Loucy (cell line): ENCODE results near the gene DRC7.

ENCODE experiments used
- H2AFZ ChIP-seq: fragments of 200-600 bp; sonication (generic); 2 replicates; pipeline ENCODE4 v1.6.0; 2016; ENCODE audit warnings: antibody characterized with exemption, mild to moderate bottlenecking, low read length, moderate library complexity
- H3F3A ChIP-seq: fragments of 200-600 bp; 2 replicates; pipeline ENCODE4 v1.6.0; 2016; ENCODE audit warnings: antibody characterized with exemption, low read depth, mild to moderate bottlenecking
- H3K27me3 ChIP-seq: fragments of 200-600 bp; sonication (generic); 2 replicates; pipeline ENCODE4 v1.6.1; 2014; ENCODE audit warnings: low read length, mild to moderate bottlenecking; ENCODE audit not compliant: insufficient read depth, poor library complexity, severe bottlenecking
- H3K36me3 ChIP-seq: fragments of 200-600 bp; sonication (generic); 2 replicates; pipeline ENCODE4 v1.6.1; 2016; ENCODE audit warnings: low read length; ENCODE audit not compliant: insufficient read depth
- H3K4me1 ChIP-seq: fragments of 200-600 bp; sonication (generic); 2 replicates; pipeline ENCODE4 v1.5.1; 2014; ENCODE audit warnings: low read length, mild to moderate bottlenecking; ENCODE audit not compliant: insufficient read depth, poor library complexity, severe bottlenecking
- H3K4me2 ChIP-seq: fragments of 200-600 bp; sonication (generic); 2 replicates; pipeline ENCODE4 v1.6.0; 2014; ENCODE audit warnings: antibody characterized with exemption, low read length, low read depth, mild to moderate bottlenecking; ENCODE audit not compliant: poor library complexity, severe bottlenecking
- H3K4me3 ChIP-seq: fragments of 200-600 bp; sonication (generic); 2 replicates; pipeline ENCODE4 v1.5.1; 2014; ENCODE audit warnings: low read length, mild to moderate bottlenecking, mixed read lengths; ENCODE audit not compliant: poor library complexity, severe bottlenecking
- H3K79me2 ChIP-seq: fragments of 200-600 bp; sonication (generic); 2 replicates; pipeline ENCODE4 v1.6.1; 2014; ENCODE audit warnings: low read length; ENCODE audit not compliant: insufficient read depth
- H3K9ac ChIP-seq: fragments of 200-600 bp; sonication (generic); 2 replicates; pipeline ENCODE4 v1.6.0; 2014; ENCODE audit warnings: mild to moderate bottlenecking, low read depth, low read length, moderate library complexity; ENCODE audit not compliant: poor library complexity, severe bottlenecking
- H3K9me2 ChIP-seq: fragments of 200-600 bp; sonication (generic); replicated peaks from 2 replicates; pipeline ENCODE4 v1.6.1; 2016; ENCODE audit warnings: low read depth, low read length, mixed read lengths
- H3K9me3 ChIP-seq: fragments of 200-600 bp; sonication (generic); 2 replicates; pipeline ENCODE4 v1.6.1; 2014; ENCODE audit warnings: mild to moderate bottlenecking, antibody characterized with exemption, low read length, low read depth; ENCODE audit not compliant: insufficient read depth
- H4K20me1 ChIP-seq: fragments of 200-600 bp; sonication (generic); 2 replicates; pipeline ENCODE4 v1.6.0; 2014; ENCODE audit warnings: antibody characterized with exemption, low read length, mild to moderate bottlenecking; ENCODE audit not compliant: insufficient read depth, poor library complexity, severe bottlenecking
- CTCF ChIP-seq: fragments of 200-600 bp; sonication (generic); conservative IDR thresholded peaks from 2 replicates; pipeline ENCODE4 v1.5.1; 2014; ENCODE audit warnings: mild to moderate bottlenecking, antibody characterized with exemption, low read length
- EZH2phosphoT487 ChIP-seq: fragments of 200-600 bp; IDR thresholded peaks from 2 replicates; pipeline ENCODE4 v1.6.1; 2018; ENCODE audit warnings: antibody characterized with exemption, mild to moderate bottlenecking, moderate library complexity, borderline replicate concordance

Gene DRC7

GRCh38 chr16:57764006-57764340 lies 69.4 kb downstream of the DRC7 start:
- no peak overlapping the region for H3K9ac ChIP-seq

GRCh38 chr16:57764341-57765159 lies 69.9 kb downstream of the DRC7 start:
- Histone ChIP-seq H3K4me2 (no peak overlapping the region), H3K27me3 (no peaks in the 10 kb centered on the region), H3K36me3 (no peaks in the 10 kb centered on the region), H2AFZ (no peak overlapping the region), H3K9me3 (no peaks in the 10 kb centered on the region), H3K4me1 (peaks cover 4% of the 10 kb centered on the region), H3K79me2 (no peaks in the 10 kb centered on the region), H3F3A (no peaks in the 10 kb centered on the region), H4K20me1 (no peaks in the 10 kb centered on the region), H3K9me2 (no peaks in the 10 kb centered on the region), H3K9ac (no peak overlapping the region), H3K4me3 (no peak overlapping the region)
- no peak for TF ChIP-seq EZH2phosphoT487
- no peak for TF ChIP-seq CTCF

More at GRCh38 chr16:57764006-57764340, 69.4 kb downstream of the DRC7 start:
- TF ChIP-seq CTCF (no peak), EZH2phosphoT487 (no peak)
- Histone ChIP-seq H3K9me3 (no peaks in the 10 kb centered on the region), H3K79me2 (no peaks in the 10 kb centered on the region), H3K36me3 (no peaks in the 10 kb centered on the region), H3K4me2 (no peak overlapping the region), H3F3A (no peaks in the 10 kb centered on the region), H3K4me1 (peaks cover 4% of the 10 kb centered on the region), H2AFZ (no peak overlapping the region), H4K20me1 (no peaks in the 10 kb centered on the region), H3K27me3 (no peaks in the 10 kb centered on the region), H3K4me3 (no peak overlapping the region), H3K9me2 (no peaks in the 10 kb centered on the region)

GRCh38 chr16:57765160-57765728 lies 70.6 kb downstream of the DRC7 start:
- Histone ChIP-seq H3K9me2 (no peaks in the 10 kb centered on the region), H3K9ac (no peak overlapping the region), H3K79me2 (no peaks in the 10 kb centered on the region), H3K4me2 (no peak overlapping the region), H3K4me1 (peaks cover 4% of the 10 kb centered on the region), H4K20me1 (no peaks in the 10 kb centered on the region), H3K9me3 (no peaks in the 10 kb centered on the region), H2AFZ (no peak overlapping the region), H3F3A (no peaks in the 10 kb centered on the region), H3K36me3 (no peaks in the 10 kb centered on the region), H3K27me3 (no peaks in the 10 kb centered on the region), H3K4me3 (no peak overlapping the region)
- no peak for TF ChIP-seq EZH2phosphoT487
- TF ChIP-seq CTCF, result no peak
